Osteocyte (in vitro differentiated cells): ENCODE measurements around the gene F12. TPM values are rescaled to one million over a fixed set of nuclear protein-coding genes. Genes with fewer than 3 reads are reported as not detected.

Source experiments
- DNase-seq: peaks from one replicate; pipeline ENCODE4 v3.0.0; 2021; ENCODE audit warnings: mixed read lengths; ENCODE audit not compliant: unreplicated experiment; ENCODE audit errors: extremely low spot score
- H3K27ac Mint-ChIP-seq: one replicate; pipeline ENCODE4 v1.8.0; 2021; ENCODE audit warnings: mild to moderate bottlenecking, mixed read lengths; ENCODE audit not compliant: unreplicated experiment
- H3K27me3 Mint-ChIP-seq: one replicate; pipeline ENCODE4 v1.8.0; 2021; ENCODE audit warnings: mixed read lengths; ENCODE audit not compliant: unreplicated experiment
- H3K36me3 Mint-ChIP-seq: one replicate; pipeline ENCODE4 v1.8.0; 2021; ENCODE audit warnings: mixed read lengths; ENCODE audit not compliant: unreplicated experiment
- H3K4me1 Mint-ChIP-seq: one replicate; pipeline ENCODE4 v1.8.0; 2021; ENCODE audit warnings: mixed read lengths; ENCODE audit not compliant: unreplicated experiment
- H3K4me3 Mint-ChIP-seq: one replicate; pipeline ENCODE4 v1.8.0; 2021; ENCODE audit warnings: mild to moderate bottlenecking, moderate library complexity, mixed read lengths; ENCODE audit not compliant: unreplicated experiment
- H3K9me3 Mint-ChIP-seq: one replicate; pipeline ENCODE4 v1.8.0; 2021; ENCODE audit warnings: mixed read lengths; ENCODE audit not compliant: unreplicated experiment
- CTCF ChIP-seq: fragments of 200-600 bp; sonication (generic); IDR thresholded peaks from 2 replicates; pipeline ENCODE4 v1.5.0; 2021; ENCODE audit warnings: antibody characterized with exemption, mild to moderate bottlenecking, moderate library complexity
- total RNA-seq: library from RNA; stranded (reverse); gene quantifications from 2 replicates; pipeline ENCODE4 v1.2.1, GENCODE V29; 2021

Gene F12
- total RNA-seq, 1 donor from 2014 or later, result 1.5 TPM

DNA sequence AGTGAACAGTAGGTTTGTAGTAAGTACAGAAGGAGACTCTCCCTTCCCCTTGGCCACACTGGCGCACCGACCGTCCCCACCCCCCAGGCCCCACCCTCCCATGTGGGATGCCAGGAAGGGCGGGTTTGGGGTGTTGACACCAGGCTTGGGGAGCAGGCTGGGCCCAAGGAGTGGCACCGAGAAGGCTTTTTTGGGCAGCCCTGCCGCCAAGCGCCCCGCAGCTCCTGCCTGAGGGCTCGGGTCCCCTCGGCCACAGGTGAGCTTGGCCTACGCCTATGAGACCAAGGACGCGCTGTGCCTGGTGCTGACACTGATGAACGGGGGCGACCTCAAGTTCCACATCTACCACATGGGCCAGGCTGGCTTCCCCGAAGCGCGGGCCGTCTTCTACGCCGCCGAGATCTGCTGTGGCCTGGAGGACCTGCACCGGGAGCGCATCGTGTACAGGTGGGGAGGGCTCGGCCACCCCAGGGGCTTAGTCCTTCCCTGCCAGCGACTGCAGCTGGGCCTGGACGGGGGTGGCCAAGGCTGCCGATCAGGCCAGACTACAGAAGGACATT is 24.4 kb upstream of the F12 start:
- no peak overlapping the region for H3K4me3 Mint-ChIP-seq
- H3K4me1 Mint-ChIP-seq, result peaks cover 6% of the 10 kb centered on the region
- no peak overlapping the region for H3K27ac Mint-ChIP-seq
- no peak for DNase-seq
- peaks cover 25% of the 10 kb centered on the region for H3K36me3 Mint-ChIP-seq
- no peaks in the 10 kb centered on the region for H3K9me3 Mint-ChIP-seq
- H3K27me3 Mint-ChIP-seq, result no peaks in the 10 kb centered on the region
- no peak for TF ChIP-seq CTCF

DNA sequence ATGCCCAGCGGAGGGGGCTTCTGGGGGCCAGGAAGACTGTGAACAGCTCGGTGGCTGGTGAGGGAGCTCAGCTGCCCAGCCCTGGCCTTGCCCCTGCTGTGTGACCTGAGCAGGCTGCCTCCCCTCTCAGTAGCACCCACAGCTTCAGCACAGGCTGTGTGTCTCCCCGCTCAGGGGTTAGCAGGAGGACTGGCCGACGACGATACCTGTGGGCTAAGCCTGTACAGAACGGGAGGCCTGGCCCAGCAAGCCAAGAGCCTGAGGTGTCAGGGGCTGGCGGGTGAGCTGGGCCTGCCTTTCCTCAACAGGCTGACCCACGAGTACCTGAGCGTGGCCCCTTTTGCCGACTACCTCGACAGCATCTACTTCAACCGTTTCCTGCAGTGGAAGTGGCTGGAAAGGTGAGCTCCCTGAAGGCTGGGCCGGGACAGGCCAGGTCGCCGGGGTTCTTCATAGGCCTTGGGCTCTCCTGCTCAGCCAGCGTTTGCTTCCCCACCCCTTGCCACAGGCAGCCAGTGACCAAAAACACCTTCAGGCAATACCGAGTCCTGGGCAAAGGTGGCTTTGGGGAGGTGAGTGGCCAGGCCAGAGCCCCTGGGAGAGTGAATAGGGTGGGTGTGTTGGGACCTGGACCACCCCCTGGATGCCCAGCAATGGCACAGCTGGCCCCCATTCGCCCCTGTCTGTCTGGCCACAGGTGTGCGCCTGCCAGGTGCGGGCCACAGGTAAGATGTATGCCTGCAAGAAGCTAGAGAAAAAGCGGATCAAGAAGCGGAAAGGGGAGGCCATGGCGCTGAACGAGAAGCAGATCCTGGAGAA is 23.7 kb upstream of the F12 start:
- H3K4me3 Mint-ChIP-seq, result no peak overlapping the region
- H3K9me3 Mint-ChIP-seq, result no peaks in the 10 kb centered on the region
- DNase-seq, result no peak
- peaks cover 8% of the 10 kb centered on the region for H3K4me1 Mint-ChIP-seq
- no peak for TF ChIP-seq CTCF
- no peak overlapping the region for H3K27ac Mint-ChIP-seq
- peaks cover 21% of the 10 kb centered on the region for H3K36me3 Mint-ChIP-seq
- no peaks in the 10 kb centered on the region for H3K27me3 Mint-ChIP-seq

- no peak overlapping the region for H3K27ac Mint-ChIP-seq
- no peaks in the 10 kb centered on the region for H3K27me3 Mint-ChIP-seq
- DNase-seq, result no peak
- peaks cover 17% of the 10 kb centered on the region for H3K36me3 Mint-ChIP-seq
- no peak for TF ChIP-seq CTCF
- H3K4me3 Mint-ChIP-seq, result no peak overlapping the region
- no peaks in the 10 kb centered on the region for H3K9me3 Mint-ChIP-seq
- peaks cover 13% of the 10 kb centered on the region for H3K4me1 Mint-ChIP-seq
Measured at GRCh38 chr5:177432143-177432838, 22.9 kb upstream of the F12 start.

GRCh38 chr5:177431317-177432142 is 22.2 kb upstream of the F12 start:
- Mint-ChIP-seq H3K4me1 (peaks cover 15% of the 10 kb centered on the region), H3K36me3 (peaks cover 15% of the 10 kb centered on the region), H3K27ac (no peak overlapping the region), H3K27me3 (no peaks in the 10 kb centered on the region), H3K4me3 (no peak overlapping the region), H3K9me3 (no peaks in the 10 kb centered on the region)
- no peak for TF ChIP-seq CTCF
- no peak for DNase-seq
